Mesothelial cell of epicardium (in vitro differentiated cells): ENCODE results near the gene CAPN15. TPM values are rescaled to one million over a fixed set of nuclear protein-coding genes. Genes with fewer than 3 reads are reported as not detected.

ENCODE experiments used
- DNase-seq, 2 experiments: peaks; one replicate each; pipeline ENCODE4 v3.0.0; 2021; ENCODE audit warnings: low spot score in 2 of 2; ENCODE audit not compliant: unreplicated experiment in 2 of 2
- H3K27ac Mint-ChIP-seq: 2 replicates; pipeline ENCODE4 v1.8.0; 2021; ENCODE audit warnings: mixed read lengths
- H3K27me3 Mint-ChIP-seq: 2 replicates; pipeline ENCODE4 v1.8.0; 2021; ENCODE audit warnings: low read depth, mixed read lengths
- H3K36me3 Mint-ChIP-seq: 2 replicates; pipeline ENCODE4 v1.8.0; 2021; ENCODE audit warnings: mixed read lengths
- H3K4me1 Mint-ChIP-seq: 2 replicates; pipeline ENCODE4 v1.8.0; 2021; ENCODE audit warnings: mixed read lengths
- H3K4me3 Mint-ChIP-seq: 2 replicates; pipeline ENCODE4 v1.8.0; 2021; ENCODE audit warnings: mild to moderate bottlenecking, moderate library complexity, mixed read lengths
- H3K9me3 Mint-ChIP-seq: 2 replicates; pipeline ENCODE4 v1.8.0; 2021; ENCODE audit warnings: mixed read lengths
- CTCF ChIP-seq: fragments of 200-600 bp; sonication (generic); IDR thresholded peaks from one replicate; pipeline ENCODE4 v1.5.0; 2021; ENCODE audit warnings: antibody characterized with exemption; ENCODE audit not compliant: unreplicated experiment
- total RNA-seq: library from RNA; stranded (reverse); gene quantifications from 3 replicates; pipeline ENCODE4 v1.2.1, GENCODE V29; 2021

Gene CAPN15
- total RNA-seq, 1 donor from 2014 or later = 49.1 TPM

- no peak overlapping the region for H3K4me3 Mint-ChIP-seq
- no peaks in the 10 kb centered on the region for H3K4me1 Mint-ChIP-seq
- H3K9me3 Mint-ChIP-seq = no peaks in the 10 kb centered on the region
- TF ChIP-seq CTCF = no peak
- H3K27ac Mint-ChIP-seq = no peak overlapping the region
- no peak for DNase-seq
- no peaks in the 10 kb centered on the region for H3K27me3 Mint-ChIP-seq
- peaks cover 13% of the 10 kb centered on the region for H3K36me3 Mint-ChIP-seq
Observed at GRCh38 chr16:510066-510825, 17.3 kb upstream of the CAPN15 start.

- peaks cover 16% of the 10 kb centered on the region for H3K36me3 Mint-ChIP-seq
- H3K27me3 Mint-ChIP-seq = no peaks in the 10 kb centered on the region
- no peak for TF ChIP-seq CTCF
- H3K4me1 Mint-ChIP-seq = no peaks in the 10 kb centered on the region
- H3K4me3 Mint-ChIP-seq = no peak overlapping the region
- DNase-seq = no peak
- no peaks in the 10 kb centered on the region for H3K9me3 Mint-ChIP-seq
- no peak overlapping the region for H3K27ac Mint-ChIP-seq
Observed at GRCh38 chr16:512802-513201, 14.7 kb upstream of the CAPN15 start.

- no peak for TF ChIP-seq CTCF
- Mint-ChIP-seq H3K4me3 (no peak overlapping the region), H3K27ac (no peak overlapping the region), H3K36me3 (peaks cover 14% of the 10 kb centered on the region), H3K27me3 (no peaks in the 10 kb centered on the region), H3K4me1 (no peaks in the 10 kb centered on the region), H3K9me3 (no peaks in the 10 kb centered on the region)
- no peak for DNase-seq
Observed at GRCh38 chr16:513950-514349, 13.6 kb upstream of the CAPN15 start.

GRCh38 chr16:515175-515938 is 12.2 kb upstream of the CAPN15 start:
- Mint-ChIP-seq H3K9me3 (no peaks in the 10 kb centered on the region), H3K27ac (no peak overlapping the region), H3K27me3 (no peaks in the 10 kb centered on the region), H3K36me3 (peaks cover 16% of the 10 kb centered on the region), H3K4me3 (no peak overlapping the region), H3K4me1 (no peaks in the 10 kb centered on the region)
- DNase-seq = no peak
- no peak for TF ChIP-seq CTCF

- Mint-ChIP-seq H3K9me3 (no peaks in the 10 kb centered on the region), H3K4me3 (no peak overlapping the region), H3K4me1 (no peaks in the 10 kb centered on the region), H3K36me3 (peaks cover 16% of the 10 kb centered on the region), H3K27me3 (no peaks in the 10 kb centered on the region), H3K27ac (no peak overlapping the region)
- no peak for TF ChIP-seq CTCF
- DNase-seq = no peak
Observed at GRCh38 chr16:515939-516226, 11.6 kb upstream of the CAPN15 start.
